Stimulated activated CD4-positive, alpha-beta T cell treated with anti-CD3 and anti-CD28 coated beads, Interleukin-2, amount 100 ng/mL, for 48 hours (primary cell): ENCODE data around the gene OSBPL1A.

Source experiments
- DNase-seq, 2 donors: peaks; one replicate each; pipeline ENCODE4 v3.0.0-alpha.2; 2020

OSBPL1A gene

GRCh38 chr18:24262087-24262486, 135.5 kb downstream of the OSBPL1A start:
- DNase-seq, result no peak

- DNase-seq, result no peak
These were observed 137.6 kb downstream of the OSBPL1A start for GRCh38 chr18:24259869-24260641.

DNA sequence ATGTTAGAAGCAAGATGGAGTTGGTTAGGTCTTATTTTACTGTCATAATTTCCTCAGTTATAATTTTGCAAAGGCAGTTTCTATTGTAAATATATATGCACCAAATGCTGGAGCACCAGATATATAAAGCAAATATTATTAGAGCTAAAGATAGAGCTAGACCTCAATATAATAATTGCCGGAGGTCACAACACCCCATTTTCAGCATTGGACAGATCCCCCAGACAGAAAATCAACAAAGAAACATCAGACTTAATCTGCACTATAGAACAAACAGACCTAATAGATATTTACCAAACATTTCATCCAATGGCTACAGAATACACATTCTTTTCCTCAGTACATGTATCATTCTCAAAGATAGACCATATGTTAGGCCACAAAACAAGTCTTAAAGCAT, 143.6 kb downstream of the OSBPL1A start:
- DNase-seq, result no peak

DNA sequence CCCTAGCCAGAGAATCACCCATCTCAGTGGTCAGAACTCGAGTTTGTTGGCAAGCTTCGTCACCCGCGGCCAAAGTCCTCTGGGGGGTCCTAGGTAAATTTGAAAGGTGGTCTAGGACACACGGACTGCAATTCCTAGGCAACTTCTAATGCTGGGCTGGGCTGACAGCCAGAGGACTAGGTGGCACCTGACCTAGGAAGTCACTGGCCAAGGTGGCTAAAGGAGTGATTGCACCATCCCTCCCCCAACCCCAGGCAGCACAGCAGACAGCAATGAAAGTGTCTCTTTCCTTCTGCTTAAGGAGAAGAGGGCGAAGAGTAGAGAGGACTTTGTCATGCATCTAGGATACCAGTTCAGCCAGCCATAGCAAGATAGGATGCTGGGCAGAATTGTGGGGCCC, 147.9 kb downstream of the OSBPL1A start:
- DNase-seq, result no peak

DNA sequence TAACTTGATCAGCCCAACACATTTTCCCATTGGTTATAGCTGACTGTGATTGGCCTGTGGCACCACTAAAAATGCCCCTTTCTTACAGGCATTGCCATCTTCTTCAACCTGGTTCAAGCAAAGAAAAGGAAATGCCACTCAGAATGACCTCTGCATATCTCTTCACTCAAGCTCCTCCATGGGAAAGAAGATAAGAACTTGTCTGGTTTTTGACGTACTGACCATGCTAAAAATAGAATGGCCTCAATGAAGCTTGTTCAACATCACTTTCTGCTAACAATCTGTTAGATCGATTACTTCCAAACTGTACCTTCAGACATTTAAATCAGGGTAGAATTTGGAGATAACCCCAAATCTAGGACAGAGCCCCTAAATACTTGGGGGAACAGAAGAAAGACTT, 149.3 kb downstream of the OSBPL1A start:
- DNase-seq, result no peak

- no peak for DNase-seq
These were observed 151.5 kb downstream of the OSBPL1A start for GRCh38 chr18:24246143-24246542.

DNA sequence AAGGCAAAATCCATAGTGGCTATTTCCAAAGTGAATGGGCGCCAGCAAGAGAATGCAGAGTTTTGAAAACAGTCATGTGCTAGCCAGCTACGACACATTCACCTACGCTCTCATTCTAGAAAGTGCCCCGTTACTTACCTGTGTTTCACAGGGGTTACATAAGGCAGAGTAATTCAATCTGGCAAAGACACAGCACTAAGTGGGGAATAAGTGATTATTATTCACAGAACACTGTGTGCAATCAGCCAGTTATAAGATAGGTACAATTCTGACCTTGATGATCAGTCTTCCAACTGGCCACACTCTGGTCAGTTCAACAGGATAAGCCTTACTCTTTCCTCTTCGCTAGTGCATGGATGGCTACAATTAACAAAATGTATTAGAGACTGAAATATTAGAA, 152.9 kb downstream of the OSBPL1A start:
- no peak for DNase-seq

GRCh38 chr18:24243677-24244076, 153.9 kb downstream of the OSBPL1A start:
- no peak for DNase-seq

- no peak for DNase-seq
These were observed 158.3 kb downstream of the OSBPL1A start for GRCh38 chr18:24239341-24239740.

DNA sequence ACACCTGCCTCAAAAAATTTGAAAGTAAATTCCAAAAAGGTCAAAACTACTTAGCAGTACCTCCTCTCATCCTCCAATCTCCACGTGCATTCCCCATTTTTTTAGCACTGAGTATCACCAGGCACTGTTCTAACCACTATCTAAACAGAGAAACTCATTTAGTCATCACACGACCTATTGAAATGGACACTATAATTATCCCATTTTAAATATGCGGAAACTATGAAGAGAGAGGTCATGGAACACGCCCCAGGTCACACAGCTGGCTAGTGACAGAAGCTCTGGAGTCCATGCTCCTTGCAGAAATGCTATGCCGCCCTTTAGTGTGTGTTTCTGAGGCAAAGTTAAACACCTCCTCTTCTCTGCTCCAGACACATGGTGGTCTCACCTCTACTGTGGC, 159.2 kb downstream of the OSBPL1A start:
- no peak for DNase-seq

- no peak for DNase-seq
These were observed 162.7 kb downstream of the OSBPL1A start for GRCh38 chr18:24234850-24235418.

DNA sequence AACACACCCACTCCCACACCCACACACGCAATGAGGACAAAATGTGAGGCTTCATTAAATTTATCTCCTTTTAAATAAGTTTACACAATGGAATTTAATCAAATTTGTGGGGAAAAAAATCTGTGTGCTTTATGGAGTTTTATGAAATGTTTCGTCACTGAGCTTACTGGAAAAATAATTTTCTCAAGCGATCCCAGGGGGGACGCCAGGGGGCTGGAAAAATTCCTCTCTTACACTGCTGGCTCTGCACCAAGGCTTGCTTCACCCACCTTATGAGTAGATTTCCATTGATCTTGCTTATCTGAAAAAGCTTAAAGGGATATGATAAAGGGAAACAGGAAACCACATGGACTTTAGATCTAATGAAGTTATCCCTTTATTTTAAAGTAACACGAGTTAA, 163.3 kb downstream of the OSBPL1A start:
- DNase-seq, result no peak

GRCh38 chr18:24232800-24233199, 164.8 kb downstream of the OSBPL1A start:
- no peak for DNase-seq

- DNase-seq, result no peak
These were observed 165.6 kb downstream of the OSBPL1A start for GRCh38 chr18:24231773-24232735.

DNA sequence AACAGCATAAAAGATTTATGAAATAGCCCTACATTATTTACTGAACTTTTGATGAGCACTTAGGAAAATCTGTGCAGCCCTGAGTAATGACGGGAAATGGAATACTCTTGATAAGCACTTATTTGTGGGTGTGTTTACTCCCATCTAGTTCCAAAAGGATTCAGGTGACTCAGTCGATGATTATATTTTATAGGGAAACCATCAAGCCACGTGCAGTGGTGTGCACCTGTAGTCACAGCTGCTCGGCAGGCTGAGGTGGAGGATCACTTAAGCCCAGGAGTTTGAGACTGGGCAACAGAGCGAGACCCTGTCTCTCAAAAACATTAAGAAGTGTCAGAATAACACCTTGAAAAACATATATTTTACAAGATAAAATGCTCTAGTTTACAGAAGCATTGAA, 166.9 kb downstream of the OSBPL1A start:
- no peak for DNase-seq

- no peak for DNase-seq
These were observed 169.0 kb downstream of the OSBPL1A start for GRCh38 chr18:24228667-24229041.

DNA sequence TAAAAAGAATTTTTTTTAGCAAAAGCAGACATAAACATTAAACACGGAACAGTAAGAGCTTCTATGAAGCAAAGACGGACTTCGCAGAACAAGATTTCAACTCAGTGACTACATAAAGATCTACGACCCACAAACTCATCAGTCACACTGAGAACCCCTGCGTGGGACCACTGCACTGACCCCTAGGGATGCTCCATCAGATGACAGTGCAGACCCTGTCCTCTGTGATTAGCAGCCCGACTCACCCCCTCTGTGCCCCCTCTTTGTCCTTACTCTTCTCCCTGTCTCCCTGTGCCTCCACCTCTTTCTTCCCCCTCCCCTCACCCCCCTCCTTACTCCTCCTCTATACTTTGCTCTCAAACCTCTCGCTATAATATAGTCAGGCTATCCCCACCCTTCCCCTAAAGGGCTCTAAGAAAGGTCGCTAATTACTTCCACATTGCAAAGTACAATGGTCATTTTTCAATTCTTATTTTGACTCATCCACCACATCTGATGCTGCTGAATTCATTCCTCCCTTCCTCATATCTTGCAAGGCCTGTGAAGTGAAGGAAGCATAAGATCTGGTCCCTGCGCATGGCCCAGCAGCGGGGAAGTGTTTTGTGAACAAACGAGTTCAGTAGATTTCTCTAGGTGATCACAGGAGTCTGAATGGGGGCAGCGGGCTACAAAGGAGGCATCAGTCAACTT, 169.5 kb downstream of the OSBPL1A start:
- no peak for DNase-seq

DNA sequence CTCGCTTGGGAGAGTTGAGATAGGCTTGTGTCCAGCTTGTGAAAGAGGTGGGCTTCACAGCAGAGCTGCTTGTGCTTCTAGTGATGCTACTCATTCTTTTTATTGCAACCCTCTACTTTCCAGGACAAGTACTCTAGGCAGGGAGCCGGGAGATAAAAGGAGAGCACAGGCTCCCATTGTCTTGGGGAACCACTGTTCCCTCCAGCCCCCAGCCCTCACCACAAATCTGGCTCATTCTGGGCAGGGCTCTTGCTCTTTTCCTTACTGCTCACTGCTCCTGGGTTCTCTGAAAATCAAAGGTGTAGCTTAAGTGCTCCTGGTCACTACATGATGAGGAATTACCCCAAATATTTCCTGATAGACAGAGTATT, 177.3 kb downstream of the OSBPL1A start:
- DNase-seq, result no peak

DNA sequence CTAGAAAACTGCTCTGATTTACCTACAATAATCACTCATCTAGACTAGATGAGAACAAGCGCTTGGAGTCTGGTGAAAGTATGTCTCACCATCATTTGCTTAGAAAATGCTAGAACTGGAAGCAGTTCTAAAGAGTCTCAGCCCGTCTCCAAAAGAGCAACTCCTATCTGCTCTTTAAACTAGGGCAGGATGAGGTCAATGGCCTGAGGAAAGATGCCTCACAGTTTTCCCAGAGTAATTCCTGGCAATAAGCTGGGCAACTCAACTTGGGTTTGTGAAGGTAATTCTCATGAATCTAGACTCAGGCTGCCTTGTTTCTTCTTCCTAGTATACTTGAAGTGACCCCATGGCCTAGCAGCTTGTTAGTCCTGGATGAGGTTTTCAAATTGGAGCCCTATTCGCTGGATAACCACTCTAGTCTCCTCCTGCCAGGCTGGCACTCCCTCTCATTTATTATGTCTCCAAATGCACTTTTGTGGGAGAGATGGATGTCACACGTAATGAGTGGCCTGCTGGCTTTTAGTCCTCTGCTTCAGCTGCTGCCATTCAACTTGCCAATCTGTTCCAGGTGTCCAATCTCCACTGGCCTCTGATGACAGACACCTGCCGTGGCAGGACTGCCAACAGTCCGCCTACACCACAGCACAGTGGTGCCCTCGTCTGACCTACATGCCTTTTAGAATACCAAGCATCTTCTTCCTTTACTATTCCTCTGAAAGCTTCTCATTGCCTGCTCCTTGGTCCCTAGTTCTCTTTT, 177.9 kb downstream of the OSBPL1A start:
- DNase-seq, result no peak

DNA sequence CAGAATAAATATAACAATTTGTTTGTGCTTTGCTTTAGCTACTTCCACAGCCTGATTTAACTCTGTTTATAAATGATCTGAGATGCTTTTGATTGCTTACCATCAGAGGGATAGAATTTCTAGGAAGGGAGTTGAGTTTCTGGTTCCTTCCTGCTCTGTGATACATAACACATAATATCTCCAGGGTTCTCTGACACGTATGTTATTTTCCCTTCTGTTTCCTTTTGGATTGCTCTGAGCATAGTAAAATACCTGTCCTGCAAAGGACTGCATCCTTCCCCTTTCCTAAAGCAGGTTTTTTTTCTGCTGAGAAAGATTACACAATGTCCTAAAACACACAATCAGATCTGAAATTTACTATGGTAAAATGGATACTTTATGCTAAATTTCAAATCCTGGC, 182.7 kb downstream of the OSBPL1A start:
- no peak for DNase-seq

DNA sequence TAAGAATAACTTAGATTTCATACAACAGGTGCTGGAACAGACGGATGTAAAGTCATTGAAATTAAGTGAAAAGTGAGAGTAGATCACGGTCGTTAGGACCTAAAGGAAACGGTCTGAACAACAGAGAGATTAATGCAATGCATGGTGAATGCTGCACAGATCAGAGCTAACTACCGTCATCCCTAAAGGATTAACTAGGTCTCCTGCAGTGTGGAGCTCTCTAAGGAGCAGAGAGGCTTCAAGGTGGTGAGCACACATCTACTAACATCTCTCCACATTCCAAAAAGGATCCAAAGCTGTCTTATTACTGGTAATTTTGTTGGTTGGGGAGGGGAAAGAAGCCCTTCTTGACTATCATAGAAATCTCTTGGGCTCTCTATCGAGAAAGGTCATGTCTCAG, 183.5 kb downstream of the OSBPL1A start:
- DNase-seq, result no peak

DNA sequence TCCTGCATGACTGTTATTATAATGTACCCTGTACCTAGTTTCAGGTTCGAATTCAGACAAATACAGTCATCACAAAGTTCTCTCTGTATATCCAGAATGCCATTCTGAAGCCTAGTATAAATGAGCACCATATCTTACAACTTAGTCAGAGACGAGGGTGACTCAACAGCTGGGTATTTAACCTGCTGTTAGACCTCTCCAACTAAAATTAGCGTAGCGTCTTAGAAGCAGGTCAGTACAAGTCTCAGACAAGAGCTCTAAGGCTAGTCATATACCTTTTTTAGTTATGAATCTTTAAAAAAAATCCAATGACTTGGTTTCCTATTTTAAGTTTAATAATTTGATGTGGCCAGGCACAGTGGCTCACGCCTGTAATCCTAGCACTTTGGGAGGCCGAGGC, 184.7 kb downstream of the OSBPL1A start:
- no peak for DNase-seq
